GM21528 (cell line): ENCODE measurements around the gene RABL3.
"Not testable (repeated sequence)": the region's sequence is repeated elsewhere in the genome, so short reads cannot be mapped to it uniquely, and the experiment has no call there.

Experiments used
- ATAC-seq: cut with Tn5 transposase; IDR thresholded peaks from one replicate; pipeline ENCODE4 v1.9.1; 2021; ENCODE audit warnings: mild to moderate bottlenecking, moderate library complexity; ENCODE audit not compliant: unreplicated experiment, low FRiP score

The RABL3 gene

GRCh38 chr3:120749843-120750242 is 7.5 kb upstream of the RABL3 start:
- ATAC-seq = no peak

GRCh38 chr3:120745466-120745865 is 3.1 kb upstream of the RABL3 start:
- no peak for ATAC-seq

GRCh38 chr3:120743556-120744195 is 1.4 kb upstream of the RABL3 start:
- ATAC-seq = no peak

- peak; percentile 28 for ATAC-seq
Observed at GRCh38 chr3:120742849-120743365, 591 bp upstream of the RABL3 start.

GRCh38 chr3:120741837-120742197 is 499 bp downstream of the RABL3 start:
- peak; percentile 26 for ATAC-seq

GRCh38 chr3:120741320-120741719 is 996 bp downstream of the RABL3 start:
- ATAC-seq = no peak

GRCh38 chr3:120738006-120738405 is 4.3 kb downstream of the RABL3 start:
- not testable (repeated sequence) for ATAC-seq

- no peak for ATAC-seq
Observed at GRCh38 chr3:120730576-120731542, 11.5 kb downstream of the RABL3 start.

- no peak for ATAC-seq
Observed at GRCh38 chr3:120726791-120727190, 15.5 kb downstream of the RABL3 start.

GRCh38 chr3:120719167-120719834 is 23.0 kb downstream of the RABL3 start:
- ATAC-seq = not testable (repeated sequence)

- no peak for ATAC-seq
Observed at GRCh38 chr3:120713262-120713661, 29.1 kb downstream of the RABL3 start.

- ATAC-seq = no peak
Observed at GRCh38 chr3:120710369-120710768, 31.9 kb downstream of the RABL3 start.

GRCh38 chr3:120708408-120708807 is 33.9 kb downstream of the RABL3 start:
- ATAC-seq = no peak

GRCh38 chr3:120706950-120707349 is 35.4 kb downstream of the RABL3 start:
- no peak for ATAC-seq

- no peak for ATAC-seq
Observed at GRCh38 chr3:120705884-120706582, 36.3 kb downstream of the RABL3 start.

GRCh38 chr3:120699333-120699732 is 43.0 kb downstream of the RABL3 start:
- no peak for ATAC-seq

- no peak for ATAC-seq
Observed at GRCh38 chr3:120693439-120694171, 48.7 kb downstream of the RABL3 start.

GRCh38 chr3:120689395-120689794 is 52.9 kb downstream of the RABL3 start:
- no peak for ATAC-seq

- peak; percentile 99 for ATAC-seq
Observed at GRCh38 chr3:120688121-120688520, 54.2 kb downstream of the RABL3 start.

- no peak for ATAC-seq
Observed at GRCh38 chr3:120685411-120685810, 56.9 kb downstream of the RABL3 start.
